Ectodermal cell (in vitro differentiated cells): ENCODE data around the gene GATD1.

Source experiments
- H3K27ac ChIP-seq: 2 replicates; pipeline ENCODE4 v1.7.0; 2013; ENCODE audit warnings: mild to moderate bottlenecking, low read depth, low read length; ENCODE audit not compliant: insufficient read depth, poor library complexity, severe bottlenecking
- H3K27me3 ChIP-seq: 2 replicates; pipeline ENCODE4 v1.7.0; 2013; ENCODE audit warnings: mild to moderate bottlenecking, low read length; ENCODE audit not compliant: insufficient read depth, control insufficient read depth, poor library complexity, severe bottlenecking
- H3K36me3 ChIP-seq: one replicate; pipeline ENCODE4 v1.7.0; 2013; ENCODE audit warnings: low read length; ENCODE audit not compliant: control insufficient read depth, insufficient read depth
- H3K4me1 ChIP-seq: one replicate; pipeline ENCODE4 v1.7.0; 2013; ENCODE audit warnings: low read length; ENCODE audit not compliant: control insufficient read depth, insufficient read depth
- H3K4me3 ChIP-seq: 2 replicates; pipeline ENCODE4 v1.7.0; 2013; ENCODE audit warnings: low read depth, low read length, control low read depth; ENCODE audit not compliant: insufficient read depth
- H3K9me3 ChIP-seq: 2 replicates; pipeline ENCODE4 v1.7.0; 2013; ENCODE audit warnings: mild to moderate bottlenecking, low read length, moderate library complexity; ENCODE audit not compliant: control insufficient read depth
- WGBS, 2 experiments: methylation state at CpG; one replicate each; pipeline ENCODE4 v1.1.7; 2013; ENCODE audit warnings: missing lambda C conversion rate in 2 of 2; 5-methylcytosine and 5-hydroxymethylcytosine counted together

The GATD1 gene

DNA sequence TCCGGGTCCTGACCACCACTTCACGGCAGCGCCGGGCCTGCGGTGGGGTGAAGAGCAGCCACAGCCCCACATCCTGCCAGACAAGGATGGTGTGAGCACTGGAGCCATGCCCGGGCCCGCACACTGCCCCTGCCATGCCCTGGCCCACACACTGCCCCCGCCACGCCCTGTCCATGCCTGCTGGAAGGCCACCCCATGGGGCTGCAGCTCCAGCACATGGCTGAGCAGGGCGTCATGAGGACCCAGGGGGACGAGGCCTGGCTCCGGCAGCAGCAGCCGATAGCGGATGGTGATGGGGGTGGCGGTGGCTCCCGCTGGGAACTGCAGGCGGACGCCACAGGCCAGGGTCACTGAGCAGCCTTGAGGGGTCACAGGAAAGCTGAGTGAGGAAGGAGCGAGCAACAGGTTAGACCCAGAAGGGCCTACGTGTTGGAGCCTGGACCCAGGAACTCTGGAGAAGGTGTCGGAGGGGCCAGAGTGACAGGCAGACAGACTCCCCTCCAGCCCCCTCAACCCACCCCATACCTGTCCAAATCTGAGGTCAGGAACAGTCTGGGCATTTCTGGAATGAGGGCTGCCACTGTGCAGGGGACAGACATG lies 24.8 kb upstream of the GATD1 start:
- WGBS, 2 experiments: 95 to 97% methylated on average over 21 of the region's 21 CpGs

DNA sequence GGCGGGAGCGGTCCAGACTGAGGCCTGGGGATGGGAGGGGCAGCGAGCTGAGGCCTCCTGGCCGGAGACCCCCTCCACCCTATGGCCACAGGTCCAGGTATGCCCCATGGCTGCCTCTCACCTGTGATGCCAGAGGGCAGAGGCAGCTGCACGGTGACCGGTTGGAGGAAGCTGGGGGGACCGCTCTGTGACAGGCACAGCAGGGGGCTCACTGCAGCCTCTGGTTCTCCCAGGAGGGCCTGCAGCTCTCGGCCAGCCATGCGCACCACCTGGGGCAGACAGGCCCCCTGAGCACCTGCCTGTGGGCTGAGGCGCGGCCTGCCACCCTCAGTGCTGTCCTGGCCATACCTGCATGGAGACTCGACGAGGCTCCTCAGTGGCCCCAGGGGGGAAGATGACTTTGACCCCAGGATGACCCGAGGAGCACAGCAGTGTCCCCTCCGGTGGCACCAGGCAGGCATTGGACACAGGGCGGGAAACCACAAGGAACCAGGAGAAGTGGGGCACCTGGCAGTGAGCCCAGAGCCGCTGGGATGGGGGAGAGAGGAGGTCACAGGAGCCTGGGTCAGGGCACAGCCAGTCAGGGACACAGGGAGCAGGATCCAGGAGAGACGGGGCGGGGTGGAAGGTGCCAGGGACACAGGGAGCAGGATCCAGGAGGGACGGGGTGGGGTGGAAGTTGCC lies 24.0 kb upstream of the GATD1 start:
- Histone ChIP-seq H3K27me3 (no peaks in the 10 kb centered on the region), H3K4me1 (peaks cover 15% of the 10 kb centered on the region), H3K27ac (no peak overlapping the region), H3K4me3 (no peak overlapping the region), H3K9me3 (no peaks in the 10 kb centered on the region), H3K36me3 (peaks cover 8% of the 10 kb centered on the region)
- WGBS, 2 experiments: 95 to 96% methylated on average over 20 of the region's 20 CpGs

More for the DNA sequence above, 24.8 kb upstream of the GATD1 start:
- Histone ChIP-seq H3K4me3 (no peak overlapping the region), H3K36me3 (peaks cover 8% of the 10 kb centered on the region), H3K4me1 (peaks cover 8% of the 10 kb centered on the region), H3K9me3 (no peaks in the 10 kb centered on the region), H3K27me3 (no peaks in the 10 kb centered on the region), H3K27ac (no peak overlapping the region)

DNA sequence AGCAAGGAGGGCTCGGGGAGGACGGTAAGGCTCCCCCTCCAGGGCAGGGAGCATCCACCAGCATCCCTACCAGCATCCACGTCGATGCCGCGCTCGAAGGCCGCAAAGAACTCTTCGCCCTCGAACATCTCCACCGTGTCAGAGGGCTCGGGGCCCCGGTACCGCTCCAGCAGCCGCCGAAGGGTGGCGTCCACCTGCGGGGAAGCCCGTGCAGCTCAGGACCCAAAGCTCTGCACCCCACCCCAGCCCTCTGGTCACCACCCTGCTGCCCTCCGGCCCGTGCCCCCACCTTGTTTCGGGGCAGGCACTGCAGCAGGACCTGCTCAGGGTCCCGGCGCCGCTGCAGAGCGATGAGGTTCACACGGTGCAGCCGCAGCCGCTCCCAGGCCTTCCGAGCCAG lies 23.2 kb upstream of the GATD1 start:
- Histone ChIP-seq H3K4me1 (peaks cover 20% of the 10 kb centered on the region), H3K27me3 (no peaks in the 10 kb centered on the region), H3K4me3 (no peak overlapping the region), H3K36me3 (peaks cover 8% of the 10 kb centered on the region), H3K27ac (no peak overlapping the region), H3K9me3 (no peaks in the 10 kb centered on the region)
- WGBS, 2 experiments: 96% methylated on average over 30 of the region's 30 CpGs

DNA sequence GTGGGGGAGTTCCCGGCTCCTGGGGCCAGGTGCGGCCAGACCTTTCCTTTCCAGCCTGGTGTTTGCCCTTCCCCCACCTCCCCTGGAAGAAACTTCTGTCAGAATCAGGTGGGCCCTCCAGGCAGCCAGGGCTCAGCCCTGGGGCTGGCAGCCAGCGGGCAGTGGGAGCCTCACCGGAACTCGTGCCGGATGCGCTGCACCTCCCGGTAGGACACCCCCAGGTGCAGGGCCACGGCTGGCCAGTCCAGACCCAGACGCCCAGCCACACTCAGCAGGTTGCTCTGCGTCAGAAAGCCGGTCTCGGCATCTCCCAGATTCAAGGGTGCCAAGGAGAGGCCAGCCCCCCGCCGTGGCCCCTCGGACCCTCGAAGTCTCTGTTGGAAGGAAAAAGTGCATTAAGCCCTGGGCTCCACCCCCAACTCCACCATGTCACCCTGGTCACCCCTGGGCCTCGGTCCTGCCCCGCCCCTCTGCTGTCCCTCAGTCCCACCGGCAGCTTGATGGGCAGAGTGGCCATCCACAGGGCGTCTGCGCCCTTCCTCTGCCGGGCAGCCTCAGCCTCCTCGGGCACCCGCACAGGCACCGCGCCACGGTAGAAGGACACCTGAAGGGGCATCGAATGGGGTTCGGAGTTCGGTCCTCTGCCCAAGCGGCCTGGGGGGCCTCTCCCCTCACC lies 22.5 kb upstream of the GATD1 start:
- Histone ChIP-seq H3K4me1 (peaks cover 21% of the 10 kb centered on the region), H3K36me3 (peaks cover 8% of the 10 kb centered on the region), H3K27me3 (no peaks in the 10 kb centered on the region), H3K4me3 (no peak overlapping the region), H3K27ac (no peak overlapping the region), H3K9me3 (no peaks in the 10 kb centered on the region)
- WGBS, 2 experiments: 94 to 95% methylated on average over 32 of the region's 32 CpGs

- 9 to 10% methylated on average over 69 of the region's 69 CpGs for WGBS, 2 experiments
- H3K27me3 ChIP-seq: no peaks in the 10 kb centered on the region
- H3K4me3 ChIP-seq: peak within 1 kb of the TSS; percentile 72
- peaks cover 8% of the 10 kb centered on the region for H3K36me3 ChIP-seq
- H3K9me3 ChIP-seq: no peaks in the 10 kb centered on the region
- peak within 1 kb of the TSS; percentile 52 for H3K27ac ChIP-seq
- H3K4me1 ChIP-seq: peaks cover 14% of the 10 kb centered on the region
Measured at GRCh38 chr11:798093-798713, 20.9 kb upstream of the GATD1 start, which contains the start of gene SLC25A22. TSS of gene SLC25A22 (minus strand) at chr11:798281. CDS start at chr11:795006, 3,275 bp downstream.

GRCh38 chr11:797296-798092 lies 20.2 kb upstream of the GATD1 start:
- 0% methylated on average over 57 of the region's 57 CpGs for WGBS, 2 experiments
- peaks cover 15% of the 10 kb centered on the region for H3K36me3 ChIP-seq
- H3K4me3 ChIP-seq: peak overlapping the region; percentile 72
- no peaks in the 10 kb centered on the region for H3K27me3 ChIP-seq
- H3K4me1 ChIP-seq: peaks cover 14% of the 10 kb centered on the region
- peak overlapping the region; percentile 52 for H3K27ac ChIP-seq
- H3K9me3 ChIP-seq: no peaks in the 10 kb centered on the region

DNA sequence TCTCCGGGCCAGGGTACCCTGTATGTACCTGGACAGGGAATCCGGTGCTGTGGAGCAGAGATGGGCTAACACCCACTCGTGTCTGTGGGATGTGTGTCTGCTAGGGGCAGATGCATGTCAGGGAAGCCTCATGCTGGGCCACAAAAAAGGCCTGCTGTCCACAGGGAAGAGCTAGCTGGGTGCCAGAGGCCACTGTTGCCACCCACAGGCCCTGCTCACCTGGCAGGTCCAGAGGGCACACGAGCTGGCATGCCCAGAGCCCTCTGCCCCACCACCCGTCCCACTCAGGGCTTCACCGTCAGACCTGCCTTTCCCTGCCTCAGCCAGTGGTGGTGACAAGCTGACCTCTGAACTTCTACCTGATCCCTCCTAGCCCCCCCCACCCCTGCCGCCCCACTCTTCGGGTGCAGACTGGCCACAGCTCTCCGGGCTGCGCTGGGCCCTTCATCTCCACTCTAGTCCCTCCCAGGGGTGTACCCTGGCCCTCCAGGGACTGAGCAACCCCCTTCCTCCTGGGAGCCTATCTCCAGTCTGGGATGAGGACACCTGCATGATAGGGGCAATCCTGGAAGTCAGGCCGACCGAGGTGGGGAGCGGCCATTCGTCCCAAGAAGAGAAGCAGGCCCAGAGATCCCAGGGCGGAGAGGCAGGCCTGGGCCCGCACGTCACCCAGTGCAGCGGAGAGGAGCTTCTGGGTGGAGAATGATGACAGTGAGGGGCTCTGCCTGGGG lies 19.4 kb upstream of the GATD1 start:
- H3K4me1 ChIP-seq: peaks cover 14% of the 10 kb centered on the region
- WGBS, 2 experiments: 49 to 50% methylated on average over 18 of the region's 18 CpGs
- H3K4me3 ChIP-seq: peak overlapping the region; percentile 72
- H3K27ac ChIP-seq: no peak overlapping the region
- no peaks in the 10 kb centered on the region for H3K27me3 ChIP-seq
- peaks cover 17% of the 10 kb centered on the region for H3K36me3 ChIP-seq
- no peaks in the 10 kb centered on the region for H3K9me3 ChIP-seq

- Histone ChIP-seq H3K4me3 (no peak overlapping the region), H3K36me3 (peaks cover 15% of the 10 kb centered on the region), H3K9me3 (no peaks in the 10 kb centered on the region), H3K27me3 (no peaks in the 10 kb centered on the region), H3K27ac (no peak overlapping the region), H3K4me1 (peaks cover 18% of the 10 kb centered on the region)
- WGBS, 2 experiments: 51 to 62% methylated on average over 24 to 26 of the region's 26 CpGs
Measured at GRCh38 chr11:795634-796564, 18.6 kb upstream of the GATD1 start.
